ENCODE measurements around the gene ZNF525.
"Not testable (repeated sequence)": the region's sequence is repeated elsewhere in the genome, so short reads cannot be mapped to it uniquely, and the experiment has no call there.

Gene ZNF525

DNA sequence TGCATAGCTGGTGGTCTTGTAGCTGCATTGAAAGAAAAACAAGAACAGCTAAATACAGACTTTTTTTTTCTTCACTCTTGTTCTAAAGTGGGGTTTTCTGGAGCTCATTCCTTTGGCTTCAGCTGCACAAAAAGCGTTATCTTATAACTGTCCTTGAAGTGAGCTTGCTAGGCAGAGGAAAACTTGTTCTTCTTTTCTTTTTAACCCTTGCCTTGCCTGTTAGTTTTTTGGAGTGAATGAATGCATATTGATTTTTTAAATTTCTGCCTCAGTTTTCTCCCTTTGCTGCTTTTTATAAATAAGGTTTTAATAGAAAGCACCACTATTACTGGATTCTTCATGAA is 31.0 kb downstream of the ZNF525 start:
- no peak for DNase-seq

GRCh38 chr19:53397918-53398317 is 32.4 kb downstream of the ZNF525 start:
- DNase-seq: not testable (repeated sequence)

GRCh38 chr19:53409505-53410204 is 44.1 kb downstream of the ZNF525 start:
- DNase-seq: no peak

- DNase-seq: not testable (repeated sequence)
These were observed 55.2 kb downstream of the ZNF525 start for GRCh38 chr19:53420520-53421315.

GRCh38 chr19:53422551-53422950 is 57.0 kb downstream of the ZNF525 start:
- DNase-seq: no peak

DNA sequence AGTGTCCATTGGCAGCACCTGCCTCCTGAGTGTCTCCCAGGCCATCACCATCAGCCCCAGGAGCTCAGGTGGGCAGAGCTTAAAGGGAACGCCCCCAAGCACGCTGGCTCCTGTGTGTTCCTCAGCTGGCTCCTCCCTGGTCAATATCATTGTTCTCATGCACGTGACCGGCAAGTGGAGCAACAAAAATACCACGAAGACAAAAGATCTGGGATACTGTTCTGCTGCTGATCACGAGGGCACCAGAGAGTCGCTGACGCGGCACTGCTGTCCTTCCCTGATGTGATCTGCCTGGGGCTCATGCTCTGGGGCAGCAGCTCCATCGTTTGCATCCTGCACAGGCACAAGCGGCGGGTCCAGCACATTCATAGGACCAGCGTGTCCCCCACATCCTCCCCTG is 57.6 kb downstream of the ZNF525 start:
- not testable (repeated sequence) for DNase-seq

DNA sequence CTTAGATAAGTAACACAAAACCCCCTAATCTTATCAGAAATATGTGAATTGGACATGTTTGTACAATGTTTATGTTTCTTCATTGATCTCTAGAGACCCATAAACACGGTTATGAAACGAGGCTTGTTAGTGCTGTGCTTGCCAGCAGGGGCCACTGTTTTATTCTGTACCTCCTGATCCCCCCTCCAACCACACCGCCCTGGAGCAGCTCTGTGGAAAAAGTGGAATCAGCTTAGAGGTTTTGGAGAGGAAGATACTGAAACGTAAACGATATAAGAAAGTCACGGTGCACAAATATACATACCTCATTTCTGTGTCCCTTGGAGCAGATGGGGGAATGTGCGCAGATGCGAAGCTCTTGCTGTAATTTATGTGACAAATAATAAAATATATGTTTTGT is 58.2 kb downstream of the ZNF525 start:
- not testable (repeated sequence) for DNase-seq

- peak; percentile 48 for DNase-seq
These were observed 59.6 kb downstream of the ZNF525 start for GRCh38 chr19:53424968-53425597.

GRCh38 chr19:53431399-53432087 is 66.0 kb downstream of the ZNF525 start, which contains the start of gene ZNF761:
Gene ZNF761 (plus strand): TSS chr19:53431984. CDS start chr19:53447269, 15,285 bp downstream.
- DNase-seq: peak; percentile 71

GRCh38 chr19:53432088-53432661 is 66.7 kb downstream of the ZNF525 start:
- DNase-seq: no peak

Data from NCI-H1694 treated with DMSO at 0.1 percent for 48 hours (cell line).